HCEC 1CT (cell line): ENCODE results near the gene GRK4.
"Not testable (repeated sequence)": the region's sequence is repeated elsewhere in the genome, so short reads cannot be mapped to it uniquely, and the experiment has no call there.

Experiments used
- DNase-seq: peaks from one replicate; pipeline ENCODE4 v3.0.0-alpha.2; 2017

Gene GRK4

GRCh38 chr4:2942532-2943363, 20.6 kb upstream of the GRK4 start:
- DNase-seq: no peak

GRCh38 chr4:2943364-2944090, 19.8 kb upstream of the GRK4 start:
- DNase-seq: no peak

GRCh38 chr4:2944091-2944482, 19.3 kb upstream of the GRK4 start:
- no peak for DNase-seq

- DNase-seq: no peak
These were observed 18.5 kb upstream of the GRK4 start for GRCh38 chr4:2944586-2945526.

GRCh38 chr4:2945619-2946604, 17.5 kb upstream of the GRK4 start:
- not testable (repeated sequence) for DNase-seq

GRCh38 chr4:2946812-2947600, 16.4 kb upstream of the GRK4 start:
- no peak for DNase-seq

GRCh38 chr4:2947926-2948325, 15.4 kb upstream of the GRK4 start:
- no peak for DNase-seq

GRCh38 chr4:2948895-2949781, 14.2 kb upstream of the GRK4 start:
- no peak for DNase-seq

GRCh38 chr4:2949782-2950125, 13.6 kb upstream of the GRK4 start:
- DNase-seq: no peak

GRCh38 chr4:2950221-2950989, 13.0 kb upstream of the GRK4 start:
- no peak for DNase-seq

GRCh38 chr4:2953496-2953895, 9.9 kb upstream of the GRK4 start:
- no peak for DNase-seq

GRCh38 chr4:2954358-2955185, 8.8 kb upstream of the GRK4 start:
- no peak for DNase-seq

- DNase-seq: not testable (repeated sequence)
These were observed 8.0 kb upstream of the GRK4 start for GRCh38 chr4:2955186-2956044.

- no peak for DNase-seq
These were observed 4.9 kb upstream of the GRK4 start for GRCh38 chr4:2958446-2958845.

GRCh38 chr4:2960450-2960849, 2.9 kb upstream of the GRK4 start:
- DNase-seq: not testable (repeated sequence)

- DNase-seq: no peak
These were observed 2.0 kb upstream of the GRK4 start for GRCh38 chr4:2961421-2961810.

- no peak for DNase-seq
These were observed 1.4 kb upstream of the GRK4 start for GRCh38 chr4:2961811-2962441.
